H4 (cell line): Measurements from ENCODE around the gene TNFRSF17. TPM values are rescaled to one million over a fixed set of nuclear protein-coding genes. Genes with fewer than 3 reads are reported as not detected.
"Not testable (repeated sequence)": the region's sequence is repeated elsewhere in the genome, so short reads cannot be mapped to it uniquely, and the experiment has no call there.

Source experiments
- DNase-seq: peaks from one replicate; pipeline ENCODE4 v3.0.0-alpha.2; 2015; ENCODE audit warnings: low spot score
- total RNA-seq: library from RNA; depleted of rRNA; stranded (reverse); fragments of >200 nt; shearing (Covaris generic); gene quantifications from 2 replicates; pipeline ENCODE4 v1.2.3, GENCODE V29; 2014; rRNA removed

TNFRSF17 gene
- total RNA-seq, result not detected in 2 replicates

- DNase-seq, result no peak
These were observed at the start of gene TNFRSF17 for GRCh38 chr16:11964761-11965551. Gene TNFRSF17 (plus strand): TSS chr16:11965210. CDS start chr16:11965325, 115 bp downstream.

GRCh38 chr16:11915644-11916523, 49.1 kb upstream of the TNFRSF17 start, which contains the start of gene GSPT1:
Gene GSPT1 (minus strand): TSS chr16:11915956. CDS start chr16:11915720, 236 bp downstream.
- DNase-seq, result peak; percentile 95

- DNase-seq, result peak; percentile 45
These were observed 48.3 kb upstream of the TNFRSF17 start for GRCh38 chr16:11916524-11917285.

- DNase-seq, result not testable (repeated sequence)
These were observed 41.0 kb upstream of the TNFRSF17 start for GRCh38 chr16:11924046-11924445.

GRCh38 chr16:11927350-11927749, 37.7 kb upstream of the TNFRSF17 start:
- not testable (repeated sequence) for DNase-seq

GRCh38 chr16:11941945-11942344, 23.1 kb upstream of the TNFRSF17 start, which contains the start of gene NPIPB2:
Gene NPIPB2 (minus strand): TSS chr16:11942045. CDS start chr16:11942045, 0 bp downstream.
- DNase-seq, result not testable (repeated sequence)

GRCh38 chr16:11946433-11946832, 18.6 kb upstream of the TNFRSF17 start:
- DNase-seq, result no peak

GRCh38 chr16:11948819-11949218, 16.2 kb upstream of the TNFRSF17 start:
- no peak for DNase-seq

GRCh38 chr16:11949527-11949926, 15.5 kb upstream of the TNFRSF17 start:
- DNase-seq, result peak; percentile 48

GRCh38 chr16:11950388-11950787, 14.6 kb upstream of the TNFRSF17 start:
- no peak for DNase-seq

GRCh38 chr16:11953576-11953975, 11.4 kb upstream of the TNFRSF17 start:
- DNase-seq, result not testable (repeated sequence)

GRCh38 chr16:11955713-11956123, 9.3 kb upstream of the TNFRSF17 start:
- peak; percentile 80 for DNase-seq

GRCh38 chr16:11956558-11956957, 8.5 kb upstream of the TNFRSF17 start:
- DNase-seq, result no peak

GRCh38 chr16:11957591-11958395, 7.2 kb upstream of the TNFRSF17 start:
- DNase-seq, result no peak

GRCh38 chr16:11962457-11962856, 2.6 kb upstream of the TNFRSF17 start:
- not testable (repeated sequence) for DNase-seq

- not testable (repeated sequence) for DNase-seq
These were observed 2.0 kb upstream of the TNFRSF17 start for GRCh38 chr16:11962978-11963377.

GRCh38 chr16:11963706-11964105, 1.3 kb upstream of the TNFRSF17 start:
- no peak for DNase-seq

GRCh38 chr16:11966173-11966572, 1.2 kb downstream of the TNFRSF17 start:
- no peak for DNase-seq

GRCh38 chr16:11967195-11967911, 2.3 kb downstream of the TNFRSF17 start:
- no peak for DNase-seq

GRCh38 chr16:11968577-11968976, 3.6 kb downstream of the TNFRSF17 start:
- DNase-seq, result no peak
